Measurements from ENCODE around the gene NRP2. TPM values are rescaled to one million over a fixed set of nuclear protein-coding genes. Genes with fewer than 3 reads are reported as not detected.

The NRP2 gene
- total RNA-seq, 1 donor from 2014 or later = 28.8 TPM

DNA sequence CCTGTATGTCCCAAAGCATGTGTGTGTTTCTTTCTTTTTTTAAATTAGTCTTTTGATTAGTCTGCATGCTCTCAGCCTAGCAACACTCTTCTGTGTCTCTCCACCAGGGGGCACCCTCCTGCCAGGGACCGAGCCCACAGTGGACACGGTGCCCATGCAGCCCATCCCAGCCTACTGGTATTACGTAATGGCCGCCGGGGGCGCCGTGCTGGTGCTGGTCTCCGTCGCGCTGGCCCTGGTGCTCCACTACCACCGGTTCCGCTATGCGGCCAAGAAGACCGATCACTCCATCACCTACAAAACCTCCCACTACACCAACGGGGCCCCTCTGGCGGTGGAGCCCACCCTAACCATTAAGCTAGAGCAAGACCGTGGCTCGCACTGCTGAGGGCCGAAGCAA lies 93.8 kb downstream of the NRP2 start:
- peak; percentile 49 for DNase-seq

GRCh38 chr2:205776720-205777119 lies 94.4 kb downstream of the NRP2 start:
- no peak for DNase-seq

- DNase-seq = no peak
Measured at GRCh38 chr2:205778356-205778755, 96.1 kb downstream of the NRP2 start.

- no peak for DNase-seq
Measured at GRCh38 chr2:205780645-205781044, 98.3 kb downstream of the NRP2 start.

DNA sequence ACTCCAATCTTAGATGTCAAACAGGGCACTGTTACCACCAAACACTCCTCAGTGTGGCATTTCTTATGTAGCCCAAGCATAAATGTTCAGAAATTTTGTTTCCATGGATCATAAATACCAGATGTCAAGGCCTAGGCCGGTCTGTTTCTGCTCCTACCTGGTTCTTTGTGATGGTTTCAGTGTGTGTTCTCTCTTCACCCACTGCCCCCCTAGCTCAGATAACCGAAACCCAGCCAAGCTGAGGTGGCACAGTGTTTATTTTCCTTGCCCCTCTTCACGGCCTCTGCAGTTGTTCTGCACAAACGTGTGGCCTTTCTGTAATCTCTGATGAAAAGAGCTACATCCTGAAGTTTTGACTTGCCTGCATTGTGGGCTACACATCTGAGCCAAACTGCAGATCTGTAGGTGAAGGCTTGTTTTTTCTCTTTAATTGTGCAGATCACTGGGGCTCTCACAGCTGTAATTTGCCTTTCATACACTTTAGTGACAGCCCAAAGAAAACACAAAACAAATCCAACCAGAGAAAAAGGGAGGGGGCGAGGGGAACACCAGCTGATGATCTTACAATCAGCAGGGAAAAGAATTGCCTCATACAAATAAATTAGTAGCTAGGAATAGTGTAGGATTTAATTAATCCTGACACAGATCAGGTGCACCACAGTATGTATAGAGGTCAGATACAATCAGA lies 99.1 kb downstream of the NRP2 start:
- no peak for DNase-seq

DNA sequence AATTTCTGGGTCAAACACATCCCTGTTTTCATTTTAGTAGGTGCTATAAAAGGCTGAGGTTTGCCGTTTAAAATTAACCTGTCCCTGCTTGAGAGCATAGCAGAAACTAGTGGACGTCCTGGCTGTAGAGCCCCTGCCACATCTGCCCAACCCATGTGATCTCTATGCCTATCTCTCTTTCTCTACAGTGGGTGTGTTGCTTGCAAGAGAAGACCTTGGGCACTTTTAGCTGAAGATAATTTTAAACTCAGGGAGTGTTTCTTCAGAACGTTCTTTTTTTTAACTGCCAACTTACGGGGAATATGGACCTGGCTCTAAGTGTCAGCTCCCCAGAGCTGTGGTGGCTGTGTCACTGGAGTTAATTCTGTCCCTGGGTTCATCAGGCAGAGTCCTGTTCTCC lies 100.6 kb downstream of the NRP2 start:
- DNase-seq = no peak

DNA sequence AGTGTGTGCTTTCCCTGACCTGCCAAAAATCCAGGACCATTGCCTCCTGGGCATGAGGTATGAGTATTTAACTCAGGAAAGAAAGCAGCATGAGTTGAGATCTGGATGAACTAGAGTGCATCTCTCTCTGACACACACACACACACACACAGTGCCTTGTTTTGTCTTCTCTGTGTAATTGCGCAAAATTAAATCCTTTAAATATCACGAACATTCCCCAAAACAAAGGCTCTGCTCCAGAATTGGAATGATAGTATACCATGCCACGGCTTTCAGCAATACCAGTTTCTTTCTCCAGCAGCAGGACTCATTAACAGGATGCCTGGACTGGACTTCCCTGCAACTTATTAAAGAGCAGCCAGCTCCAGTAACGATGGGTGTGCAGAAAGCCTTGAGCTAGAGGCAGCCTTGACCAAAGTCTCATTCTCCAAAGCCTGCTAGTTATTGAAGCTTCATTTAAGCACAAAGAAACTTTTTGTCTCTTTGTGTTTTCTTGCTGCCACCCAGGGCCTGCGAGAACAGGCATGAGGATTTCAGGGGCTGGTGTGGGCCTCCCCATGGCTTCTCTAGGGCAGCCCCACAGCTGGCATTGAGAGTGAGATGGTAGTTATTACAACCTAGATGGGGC lies 101.7 kb downstream of the NRP2 start:
- DNase-seq = no peak

GRCh38 chr2:205785507-205786260 lies 103.4 kb downstream of the NRP2 start:
- DNase-seq = no peak

GRCh38 chr2:205786976-205787375 lies 104.7 kb downstream of the NRP2 start:
- DNase-seq = no peak

DNA sequence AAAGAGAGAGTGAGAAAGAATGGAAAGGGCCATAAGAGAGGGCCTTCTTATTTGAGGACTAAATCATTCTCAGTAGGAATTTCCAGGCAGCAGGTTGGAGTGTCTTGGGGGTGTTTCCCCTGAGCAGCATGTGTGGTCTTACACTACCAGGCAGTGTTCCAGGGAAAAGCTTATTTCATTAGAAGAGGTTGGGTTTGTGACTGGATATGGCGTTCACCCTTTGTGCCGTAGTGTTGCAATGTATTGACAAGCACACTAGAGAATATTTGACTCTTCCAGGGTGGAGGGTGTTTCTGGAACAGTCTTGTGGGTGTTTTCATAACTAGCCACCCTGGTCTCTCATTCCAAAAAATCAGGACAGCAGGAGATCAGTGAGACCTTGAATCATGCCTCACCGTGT lies 105.5 kb downstream of the NRP2 start:
- peak; percentile 46 for DNase-seq

DNA sequence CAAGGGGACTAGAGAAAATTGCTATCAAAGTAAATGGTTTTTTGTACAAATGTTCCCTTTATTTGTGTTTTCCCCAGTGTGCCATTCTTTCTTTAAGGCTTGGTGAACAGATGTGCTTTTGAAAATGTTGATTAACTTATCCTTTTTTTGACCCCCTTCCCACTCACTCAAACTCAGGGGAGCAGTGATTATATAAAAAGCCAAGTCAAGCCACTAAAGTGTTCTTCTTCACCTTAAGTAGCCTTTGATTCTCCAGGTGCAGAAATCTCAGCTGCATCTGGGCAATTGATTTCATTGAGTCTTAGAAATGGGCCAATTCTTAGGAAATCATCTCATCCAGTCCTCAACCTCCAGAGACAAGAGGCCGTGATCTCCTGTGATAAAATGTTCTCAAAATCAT lies 107.6 kb downstream of the NRP2 start:
- DNase-seq = peak; percentile 26

- DNase-seq = no peak
Measured at GRCh38 chr2:205792908-205793307, 110.6 kb downstream of the NRP2 start.

- DNase-seq = no peak
Measured at GRCh38 chr2:205796805-205797313, 114.6 kb downstream of the NRP2 start.

DNA sequence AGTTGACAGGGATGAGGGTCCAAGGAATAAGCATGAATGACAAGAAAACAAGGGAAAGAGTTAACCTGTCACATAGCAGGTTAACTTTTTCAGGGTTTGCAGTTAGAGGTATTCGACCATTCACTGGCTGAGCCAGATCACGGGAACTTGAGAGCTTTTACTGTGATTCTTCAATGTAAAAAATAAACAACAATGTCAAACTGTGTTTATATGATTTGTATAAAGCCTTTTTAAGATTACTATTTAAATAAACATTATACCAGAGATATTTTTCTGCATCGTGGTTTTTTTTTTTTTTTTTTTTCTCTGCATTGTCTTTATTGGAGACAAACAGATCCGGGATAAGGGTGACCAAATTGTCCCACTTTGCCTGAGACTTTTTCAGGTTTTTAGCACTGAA lies 115.6 kb downstream of the NRP2 start:
- DNase-seq = no peak

DNA sequence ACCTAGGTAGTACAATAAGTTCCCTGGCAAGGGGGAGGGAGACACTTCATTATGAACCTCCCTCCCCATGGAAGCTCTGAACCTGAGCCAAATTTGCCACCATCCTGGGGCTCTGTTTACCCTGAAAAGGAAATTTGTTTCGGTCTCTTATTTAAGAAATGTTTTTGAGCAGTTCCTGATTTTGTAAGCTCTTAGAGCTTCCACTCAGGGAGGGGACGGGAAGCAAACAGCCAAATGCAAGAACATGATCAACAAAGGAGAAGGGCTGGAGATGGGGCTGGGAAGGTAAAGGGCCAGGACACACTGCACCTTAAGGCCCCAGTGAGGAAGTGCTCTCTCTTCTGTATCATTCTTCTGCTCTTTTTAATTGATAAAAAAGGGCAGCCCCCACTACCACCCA lies 117.9 kb downstream of the NRP2 start:
- no peak for DNase-seq

DNA sequence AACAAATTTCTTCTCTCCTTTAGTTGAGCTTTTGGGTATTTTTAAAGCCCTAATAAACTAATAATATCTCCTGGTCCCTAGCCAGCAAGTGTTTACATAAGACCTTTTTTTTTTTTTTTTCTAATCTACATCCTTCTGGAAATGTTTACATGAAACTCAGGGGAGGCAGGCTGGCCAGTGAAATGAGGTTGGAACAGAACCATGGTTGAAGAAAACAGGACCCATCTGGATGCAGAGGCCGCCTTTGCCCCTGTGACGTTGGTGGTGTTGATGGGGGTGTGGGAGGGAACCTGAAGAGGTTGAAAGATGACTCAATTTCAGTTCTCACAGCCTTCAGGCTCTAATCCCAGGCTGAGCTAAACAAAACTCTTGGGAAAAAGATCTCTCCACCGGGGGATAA lies 118.5 kb downstream of the NRP2 start:
- no peak for DNase-seq

GRCh38 chr2:205802065-205802464 lies 119.8 kb downstream of the NRP2 start:
- no peak for DNase-seq

- DNase-seq = no peak
Measured at GRCh38 chr2:205802941-205803340, 120.6 kb downstream of the NRP2 start.

DNA sequence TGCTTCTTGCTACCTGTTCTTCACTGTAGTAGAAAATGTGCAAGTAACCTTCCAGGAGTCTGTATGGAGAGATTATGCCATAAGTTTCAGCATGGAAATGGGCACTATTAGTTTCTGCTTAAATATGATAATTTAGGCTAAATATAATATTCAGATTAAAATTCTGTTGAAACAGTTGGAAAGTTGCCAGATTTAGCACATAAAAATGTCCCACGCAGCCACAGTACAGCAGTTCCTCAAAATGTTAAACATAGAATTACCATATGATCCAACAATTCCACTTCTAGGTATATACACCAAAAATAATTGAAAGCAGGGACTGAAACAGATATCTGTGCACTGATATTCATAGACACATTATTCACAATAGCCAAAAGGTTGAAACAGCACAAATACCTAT lies 121.2 kb downstream of the NRP2 start:
- no peak for DNase-seq

- no peak for DNase-seq
Measured at GRCh38 chr2:205805136-205805535, 122.8 kb downstream of the NRP2 start.

DNA sequence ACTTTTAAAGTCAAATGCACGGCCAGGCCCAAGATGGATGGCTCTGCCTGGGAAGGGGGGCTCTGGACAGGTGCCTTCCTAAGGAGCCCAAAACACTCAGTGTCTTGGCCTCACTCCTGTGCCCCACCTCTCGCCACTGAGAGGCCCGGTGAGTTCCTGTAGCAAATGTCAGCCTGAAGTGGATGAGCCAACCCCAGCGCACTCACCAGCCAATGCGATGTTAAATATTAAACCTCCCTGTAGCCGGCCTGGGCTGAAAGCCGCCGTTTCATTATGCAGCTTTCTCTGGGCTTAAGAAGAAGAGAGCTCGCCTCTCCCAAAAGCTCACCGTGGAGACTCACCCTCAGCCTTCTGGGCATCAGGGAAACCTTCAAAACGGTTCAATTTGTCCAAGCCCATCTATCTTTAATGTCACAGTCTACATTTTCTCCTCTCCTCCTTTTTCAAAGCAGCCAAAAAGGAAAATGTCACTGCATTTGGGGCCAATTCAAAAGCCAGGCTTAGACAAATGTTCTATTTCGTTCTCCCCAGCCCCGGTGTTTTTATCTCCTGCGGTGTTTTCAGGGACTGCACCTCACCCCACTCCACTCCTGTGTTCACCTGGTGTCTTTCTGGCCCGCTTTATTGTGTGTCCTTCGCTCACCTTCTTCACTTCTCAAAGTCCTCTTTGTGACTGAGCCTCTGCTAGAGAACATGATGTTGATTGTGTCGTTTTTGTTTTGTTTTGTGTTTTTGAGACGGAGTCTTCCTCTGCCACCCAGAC lies 124.0 kb downstream of the NRP2 start:
- no peak for DNase-seq

- DNase-seq = no peak
Measured at GRCh38 chr2:205807229-205807628, 124.9 kb downstream of the NRP2 start.

DNA sequence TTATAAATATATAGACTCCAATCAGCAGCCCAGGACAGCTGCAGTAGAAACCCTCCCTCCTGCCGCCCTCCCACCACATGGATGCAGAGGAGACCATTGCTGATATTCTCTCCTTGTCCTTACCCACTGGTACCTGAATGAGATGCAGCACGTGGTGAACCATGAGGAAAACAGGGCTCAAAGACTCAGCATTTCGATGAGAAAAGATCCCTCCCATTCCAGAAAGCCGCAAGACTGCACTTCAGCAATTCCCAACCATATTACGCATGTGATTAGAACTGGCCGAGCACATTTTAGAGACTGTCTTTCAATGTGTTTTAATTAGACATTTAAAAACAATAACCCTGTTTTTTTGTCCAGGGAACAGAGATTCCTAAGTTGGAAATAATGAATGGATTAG lies 125.5 kb downstream of the NRP2 start:
- DNase-seq = no peak

Data from tongue (tissue), 2 donors.